Hematopoietic multipotent progenitor cell treated with erythropoietin and hydrocortisone succinate and interleukin-3 and kit ligand, for 8 days (in vitro differentiated cells): ENCODE data around the gene TNFRSF11A.

Experiments
- DNase-seq: peaks from one replicate; pipeline ENCODE4 v3.0.0-alpha.2; 2015

Gene TNFRSF11A

GRCh38 chr18:62325806-62326645, 916 bp downstream of the TNFRSF11A start:
- no peak for DNase-seq

DNA sequence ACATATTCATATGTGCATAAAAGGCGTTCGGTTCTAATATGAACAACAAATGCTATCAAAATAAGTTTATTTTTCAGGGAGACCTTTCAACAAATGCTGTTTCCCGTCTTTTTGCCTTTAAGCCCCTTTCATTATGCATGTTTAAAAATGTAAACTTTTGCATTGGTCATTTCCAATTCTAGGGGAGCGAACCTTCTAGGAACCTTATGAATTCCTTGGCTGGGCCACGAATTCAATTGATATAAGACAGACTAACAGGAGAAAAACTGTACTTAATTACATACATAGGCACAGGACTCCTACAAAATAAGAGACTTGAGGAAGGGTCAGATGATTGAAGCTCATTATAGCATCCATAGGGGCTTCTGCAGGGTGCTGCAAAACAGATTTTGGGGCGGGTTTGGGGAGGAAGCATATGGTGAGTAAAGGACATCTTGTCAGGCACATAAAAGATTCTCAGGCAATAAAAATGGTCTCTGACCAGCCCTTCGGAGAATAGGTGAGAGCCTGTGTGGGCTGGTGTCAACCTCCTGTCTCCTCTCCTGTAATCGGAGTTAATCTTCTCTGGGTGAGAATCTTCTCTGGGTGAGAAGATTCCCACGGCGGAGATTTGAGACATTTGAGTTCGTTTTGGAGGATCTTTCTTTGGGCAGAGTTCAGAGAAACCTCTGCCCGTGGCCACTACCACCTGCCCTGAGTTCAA, 1.7 kb downstream of the TNFRSF11A start:
- DNase-seq = no peak

- no peak for DNase-seq
Observed at GRCh38 chr18:62327977-62328376, 2.9 kb downstream of the TNFRSF11A start.

- DNase-seq = no peak
Observed at GRCh38 chr18:62328586-62329525, 3.7 kb downstream of the TNFRSF11A start.

GRCh38 chr18:62329691-62330454, 4.8 kb downstream of the TNFRSF11A start:
- DNase-seq = peak; percentile 15

DNA sequence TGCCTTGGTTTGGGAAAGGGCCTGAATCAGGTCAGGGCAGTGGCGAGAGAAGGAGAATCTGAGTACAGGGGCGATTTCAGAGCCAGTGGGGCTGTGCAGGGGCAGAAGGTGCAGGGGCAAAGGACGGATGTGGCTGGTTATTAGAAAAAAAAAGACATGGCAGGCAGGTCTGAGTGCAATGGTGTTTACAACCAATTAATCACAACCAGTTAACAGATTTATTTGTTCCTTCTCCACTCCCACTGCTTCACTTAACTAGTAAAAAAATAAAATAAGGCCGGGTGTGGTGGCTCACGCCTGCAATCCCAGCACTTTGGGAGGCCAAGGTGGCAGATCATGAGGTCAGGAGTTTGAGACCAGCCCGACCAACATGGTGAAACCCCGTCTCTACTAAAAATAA, 5.5 kb downstream of the TNFRSF11A start:
- no peak for DNase-seq

DNA sequence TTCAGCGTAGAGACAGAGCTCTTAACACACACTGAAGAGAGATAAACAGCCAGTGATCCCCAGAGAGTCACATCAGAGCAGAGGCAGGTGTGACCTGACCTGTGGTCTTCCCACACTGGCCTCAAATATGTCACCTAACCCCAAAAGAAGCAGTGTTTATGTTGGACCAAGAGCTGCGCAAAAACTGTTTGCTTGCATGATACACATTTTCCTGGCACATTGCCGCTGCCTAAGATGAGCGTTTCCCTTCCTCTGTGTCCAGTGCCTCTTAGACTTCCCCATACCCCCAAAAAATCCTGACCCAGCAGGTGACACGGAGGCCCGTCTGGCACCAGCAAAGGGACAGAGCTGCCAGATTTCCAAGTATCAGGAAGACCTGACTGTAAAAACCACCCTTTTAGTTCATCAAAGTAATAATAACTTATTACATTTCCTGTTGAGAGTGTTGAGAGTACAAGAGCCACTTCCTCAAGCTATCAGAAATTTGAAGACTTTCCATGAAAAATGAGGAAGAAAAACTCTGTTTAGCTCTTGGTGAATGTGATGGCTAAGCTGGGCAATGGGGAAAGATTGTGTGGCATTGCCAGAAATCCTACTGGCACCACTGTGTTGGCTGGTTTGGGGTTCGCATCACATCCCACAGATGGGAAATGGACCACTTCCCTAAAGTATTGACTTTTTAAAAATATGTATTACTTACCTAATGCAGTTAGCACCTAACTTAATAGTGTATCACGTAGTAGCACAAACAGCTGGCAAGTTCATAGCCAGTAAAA, 6.7 kb downstream of the TNFRSF11A start:
- DNase-seq = no peak

- DNase-seq = no peak
Observed at GRCh38 chr18:62332431-62332830, 7.3 kb downstream of the TNFRSF11A start.

DNA sequence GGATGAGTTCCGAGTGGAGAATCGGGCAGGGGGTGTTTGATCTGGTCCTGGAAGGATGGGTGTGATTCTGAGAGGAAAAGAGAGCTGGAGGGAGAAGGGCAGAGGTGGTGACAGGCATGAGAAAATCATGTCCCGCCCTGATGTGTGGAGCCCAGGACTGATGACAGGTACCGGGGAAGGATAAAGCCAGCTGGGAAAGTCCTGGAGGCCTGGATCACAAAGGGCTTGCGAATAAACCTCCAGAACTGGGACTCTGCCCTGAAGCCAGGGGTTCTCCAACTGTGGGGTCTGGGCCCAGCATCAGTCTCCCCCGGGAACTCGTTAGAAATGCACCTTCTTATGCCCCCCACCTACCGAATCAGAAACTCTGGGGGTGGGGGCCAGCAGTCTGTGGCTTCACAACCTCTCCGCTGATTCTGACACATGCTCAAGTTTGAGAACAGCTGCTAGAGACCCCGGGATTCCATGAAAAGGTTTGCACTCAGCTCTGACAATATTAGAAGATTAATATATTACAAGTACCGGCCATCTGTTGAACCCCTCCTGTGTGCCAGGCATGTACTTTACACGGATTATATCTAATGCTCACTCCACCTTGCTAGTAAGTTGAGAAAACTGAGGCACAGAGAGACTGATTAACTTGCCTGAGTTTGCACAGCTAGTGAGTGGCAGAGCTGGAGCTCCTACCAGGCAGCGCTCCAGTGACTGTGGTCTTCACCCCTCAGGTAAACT, 8.0 kb downstream of the TNFRSF11A start:
- no peak for DNase-seq

GRCh38 chr18:62334120-62334519, 9.0 kb downstream of the TNFRSF11A start:
- no peak for DNase-seq

GRCh38 chr18:62335494-62335893, 10.4 kb downstream of the TNFRSF11A start:
- no peak for DNase-seq

- DNase-seq = no peak
Observed at GRCh38 chr18:62336618-62337017, 11.5 kb downstream of the TNFRSF11A start.

GRCh38 chr18:62337336-62337735, 12.2 kb downstream of the TNFRSF11A start:
- no peak for DNase-seq

- no peak for DNase-seq
Observed at GRCh38 chr18:62338446-62339105, 13.5 kb downstream of the TNFRSF11A start.

DNA sequence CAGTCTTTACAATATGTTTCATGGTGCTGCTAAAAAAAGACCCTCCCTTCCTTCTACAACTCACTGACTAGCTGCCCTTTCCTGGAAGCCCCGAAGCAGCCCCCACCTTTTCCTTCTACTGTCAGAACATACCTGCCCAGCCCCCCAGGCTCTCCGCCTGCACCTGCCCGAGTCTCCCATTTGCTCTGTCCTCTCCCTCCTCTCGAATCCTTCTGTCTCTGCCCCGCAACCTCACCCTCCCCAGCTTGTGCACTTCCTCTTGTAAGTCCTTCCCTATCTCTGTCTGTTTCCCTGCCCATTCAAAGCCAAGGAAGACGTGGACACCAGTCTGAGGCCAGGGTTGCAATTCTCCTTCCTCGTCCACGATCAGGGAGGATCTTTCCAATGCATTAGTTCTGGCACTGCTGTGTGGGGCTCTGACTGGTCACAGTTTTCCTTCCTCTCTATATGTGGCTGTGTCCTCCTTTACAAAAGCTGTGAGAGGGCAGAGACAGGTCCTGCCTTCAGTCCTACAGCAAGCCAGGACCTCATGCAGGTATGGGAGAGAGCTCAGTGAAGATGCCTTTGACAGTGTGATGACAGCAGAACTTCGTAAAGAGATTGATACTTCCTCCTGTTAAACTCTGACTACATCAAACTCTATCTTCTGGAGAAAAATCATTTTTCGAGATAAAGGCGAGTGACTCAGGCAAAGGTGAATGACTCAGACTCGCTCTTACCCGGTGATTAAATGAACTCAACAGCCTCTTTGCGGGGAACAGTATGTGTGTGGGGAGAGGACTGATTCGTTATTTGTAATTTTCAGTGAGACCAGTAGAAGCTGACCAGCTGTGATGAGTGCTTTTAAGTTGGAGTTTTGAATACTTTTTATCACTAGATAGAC, 14.2 kb downstream of the TNFRSF11A start:
- DNase-seq = no peak

DNA sequence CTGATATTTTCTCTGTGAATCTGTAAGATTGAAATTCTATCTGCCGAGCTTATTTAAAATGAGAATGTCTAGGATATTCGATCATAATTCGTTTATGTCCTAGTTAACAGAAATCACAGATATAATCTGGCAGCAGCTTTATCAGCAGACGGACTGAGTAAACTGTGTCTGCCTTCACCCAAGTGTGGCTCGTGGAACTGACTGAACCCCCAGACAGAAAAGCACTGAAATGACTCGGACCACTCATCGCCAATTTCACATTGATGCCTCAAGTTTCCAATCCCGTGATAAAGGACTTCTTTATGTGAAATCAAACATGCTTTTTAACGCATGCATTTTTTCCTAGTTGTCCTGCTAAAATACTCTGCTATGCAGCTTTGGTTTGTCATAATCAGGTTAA, 15.9 kb downstream of the TNFRSF11A start:
- no peak for DNase-seq

DNA sequence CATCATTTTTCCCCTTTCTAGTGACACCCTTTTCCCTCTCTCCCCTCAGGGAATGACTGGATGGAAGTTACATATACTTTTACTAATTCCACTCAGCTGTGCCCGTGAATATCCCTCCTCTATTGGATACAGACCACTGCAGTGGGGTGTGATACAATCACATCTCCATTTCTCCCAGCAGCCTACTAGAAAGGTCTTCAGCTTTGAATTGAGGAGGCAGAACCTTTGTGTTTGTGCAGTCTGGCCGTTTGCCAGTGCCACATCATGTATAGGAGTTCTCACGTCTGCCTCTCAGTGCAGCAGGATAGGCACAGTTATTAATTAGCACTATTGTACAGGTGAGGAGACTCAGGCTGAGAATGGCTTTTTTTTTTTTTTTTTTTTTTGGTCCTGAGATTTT, 16.4 kb downstream of the TNFRSF11A start:
- DNase-seq = no peak

DNA sequence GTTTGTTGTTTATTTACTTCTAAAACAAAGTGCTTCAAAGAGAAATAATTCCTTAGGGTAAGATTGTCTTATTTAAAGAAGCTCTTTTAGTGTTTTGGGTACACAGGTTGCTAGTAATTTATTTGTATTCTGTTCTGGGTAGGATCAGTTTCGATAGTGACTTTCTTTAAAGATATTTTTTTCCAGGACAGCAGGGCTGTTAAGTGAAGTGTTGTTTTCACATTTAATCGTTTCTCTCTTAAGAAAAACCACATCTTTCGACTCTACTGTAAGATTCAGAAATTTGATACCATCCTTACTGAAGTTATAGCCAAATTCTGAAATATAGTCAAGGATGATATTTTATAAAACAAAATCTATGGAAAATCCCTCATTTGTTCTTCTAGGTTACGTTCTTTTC, 17.8 kb downstream of the TNFRSF11A start:
- no peak for DNase-seq

DNA sequence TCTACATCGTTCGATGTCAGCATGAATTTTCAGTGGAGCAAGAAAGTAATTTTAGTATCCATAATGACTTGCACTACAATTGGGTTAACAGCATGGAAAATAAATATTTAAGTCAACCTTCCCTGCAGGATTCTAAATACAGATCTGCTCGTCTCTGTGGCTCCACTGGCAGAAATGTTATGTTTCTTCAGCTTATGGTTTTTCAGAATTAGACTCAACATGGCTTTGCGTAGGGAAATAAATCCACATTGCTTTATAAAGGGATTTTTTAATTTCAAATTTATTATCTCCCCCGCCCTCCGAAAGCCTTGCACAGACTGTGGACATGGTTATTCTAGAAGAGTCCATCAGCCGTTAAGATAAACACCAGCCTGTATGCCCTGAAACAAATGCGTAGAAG, 18.2 kb downstream of the TNFRSF11A start:
- DNase-seq = no peak
